H54 (cell line): ENCODE data around the gene NEGR1.
A peak's percentile ranks its signal among the peaks of the same experiment; 100 is the strongest.

ENCODE experiments used
- DNase-seq: peaks from one replicate; pipeline ENCODE4 v3.0.0; 2011; ENCODE audit warnings: low spot score, mixed read lengths; ENCODE audit not compliant: insufficient read length
- FAIRE-seq: peaks from 3 replicates; lab custom pipeline; 2011; peaks lifted over from hg19 to GRCh38; lab: Jason Lieb, UNC
- POLR2A ChIP-seq: IDR thresholded peaks from 2 replicates; pipeline ENCODE4 v1.6.1; 2011; ENCODE audit warnings: low read depth, mild to moderate bottlenecking, low read length

The NEGR1 gene

DNA sequence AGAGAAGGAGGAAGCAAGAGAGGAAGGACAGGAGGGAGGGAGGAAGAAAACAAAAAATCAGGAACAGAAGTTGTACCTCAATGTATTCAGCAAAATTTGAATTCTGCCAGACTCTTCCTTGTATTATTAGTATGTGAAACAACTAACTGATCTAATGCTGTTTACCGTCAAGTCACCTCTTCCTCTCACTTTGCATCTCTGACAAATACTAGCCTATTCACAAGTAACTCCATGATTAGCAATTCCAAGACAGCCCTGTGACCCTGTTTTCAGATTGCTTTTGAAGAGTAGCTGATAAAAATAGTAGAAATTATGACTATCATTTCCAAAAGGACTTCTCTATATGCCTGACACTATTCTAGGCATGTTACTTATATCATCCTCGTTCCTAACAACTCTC lies 445.4 kb downstream of the NEGR1 start:
- DNase-seq (no peak), FAIRE-seq (no peak)
- no peak for TF ChIP-seq POLR2A

DNA sequence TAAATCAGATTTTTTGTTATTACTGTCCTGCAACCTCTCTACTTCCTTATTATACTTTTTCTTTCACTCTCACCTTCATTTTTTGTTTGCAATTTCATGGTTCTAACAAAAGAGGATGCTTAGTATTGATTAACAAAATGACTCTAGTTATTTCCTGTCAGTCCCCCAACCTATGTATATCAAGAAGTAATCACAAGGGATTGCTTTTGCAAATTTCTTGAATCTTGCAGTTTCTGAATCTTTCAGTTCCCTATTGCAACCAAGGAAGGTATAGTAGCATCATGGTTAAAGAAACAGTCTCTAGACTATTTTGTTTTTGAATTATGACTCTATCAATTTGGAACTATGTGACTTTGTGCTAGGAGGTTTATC lies 446.9 kb downstream of the NEGR1 start:
- no peak for DNase-seq
- FAIRE-seq = no peak
- TF ChIP-seq POLR2A = no peak

GRCh38 chr1:71834601-71835441 lies 447.5 kb downstream of the NEGR1 start:
- peak; percentile 30 for FAIRE-seq
- no peak for TF ChIP-seq POLR2A
- no peak for DNase-seq

- FAIRE-seq (no peak), DNase-seq (no peak)
- TF ChIP-seq POLR2A = no peak
Observed at GRCh38 chr1:71831646-71832045, 450.7 kb downstream of the NEGR1 start.

DNA sequence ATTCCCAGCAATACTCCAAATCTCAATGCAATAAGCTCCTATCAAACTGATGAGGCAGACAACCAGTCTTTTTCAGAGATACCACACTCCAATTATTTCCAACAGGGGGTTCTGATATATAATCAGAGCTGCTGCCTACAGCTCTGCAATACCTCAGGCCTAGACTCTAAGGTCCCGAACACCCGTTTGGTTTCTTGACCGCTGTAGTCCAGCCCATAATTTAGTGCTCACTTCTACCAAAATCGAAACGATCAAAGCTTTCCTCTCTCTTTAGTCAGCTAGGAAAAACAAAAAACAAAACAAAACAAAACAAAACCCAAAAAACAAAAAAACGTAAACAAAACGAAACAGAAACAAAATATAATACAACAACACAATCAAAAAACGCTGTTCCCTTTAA lies 453.0 kb downstream of the NEGR1 start:
- no peak for TF ChIP-seq POLR2A
- FAIRE-seq (peak; percentile 33), DNase-seq (no peak)

DNA sequence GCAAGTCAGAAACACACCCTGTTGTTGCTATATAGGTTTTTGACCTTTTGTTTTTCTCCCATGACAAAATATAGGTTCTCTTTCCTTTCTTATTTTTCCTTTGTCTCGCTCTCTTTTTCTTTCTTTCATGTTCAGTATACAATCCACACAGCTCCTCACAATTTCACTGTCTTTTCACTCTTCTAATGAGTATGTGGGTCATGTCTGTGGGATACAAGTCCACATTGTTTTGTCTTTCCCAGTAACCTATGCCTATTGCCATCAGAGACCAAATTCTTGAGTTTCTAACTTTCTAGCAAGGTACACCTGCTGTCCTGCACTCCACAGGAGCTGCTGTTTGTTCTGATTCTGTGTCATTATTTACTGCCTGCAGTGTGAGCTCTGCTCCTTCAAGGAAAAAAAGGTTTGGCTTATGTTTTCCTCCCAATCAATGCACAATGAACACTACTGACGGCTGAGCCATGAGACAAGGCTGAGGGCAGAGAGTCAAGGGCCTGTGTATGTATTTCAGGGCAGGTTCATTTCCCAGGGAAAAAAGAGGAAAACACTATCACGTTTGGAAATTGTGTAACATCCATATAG lies 453.8 kb downstream of the NEGR1 start:
- DNase-seq (no peak), FAIRE-seq (no peak)
- TF ChIP-seq POLR2A = no peak

- no peak for FAIRE-seq
- no peak for TF ChIP-seq POLR2A
- no peak for DNase-seq
Observed at GRCh38 chr1:71823708-71824305, 458.5 kb downstream of the NEGR1 start.

DNA sequence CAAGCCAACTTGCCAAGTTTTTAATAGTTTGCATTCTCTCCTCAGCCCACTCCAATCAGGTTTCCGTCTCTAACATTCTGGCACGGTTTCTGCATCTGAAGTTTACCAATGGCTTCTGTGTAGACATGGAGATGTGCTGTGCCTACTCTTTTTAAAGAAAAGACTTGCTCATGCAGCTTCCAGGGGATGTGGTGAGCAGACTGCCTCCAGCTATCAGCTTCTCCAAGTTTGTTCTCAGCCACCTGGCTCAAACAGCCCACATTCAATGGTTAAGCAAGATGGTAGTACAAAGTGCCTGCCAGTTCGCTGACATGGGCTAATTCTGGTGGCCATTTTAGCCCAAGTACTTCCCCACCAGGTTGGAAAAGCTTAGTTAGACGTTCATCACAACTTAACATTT lies 465.3 kb downstream of the NEGR1 start:
- no peak for DNase-seq
- no peak for FAIRE-seq
- no peak for TF ChIP-seq POLR2A

- FAIRE-seq (no peak), DNase-seq (no peak)
- TF ChIP-seq POLR2A = no peak
Observed at GRCh38 chr1:71809085-71809484, 473.3 kb downstream of the NEGR1 start.

GRCh38 chr1:71804140-71804539 lies 478.2 kb downstream of the NEGR1 start:
- FAIRE-seq = no peak
- DNase-seq = no peak
- TF ChIP-seq POLR2A = no peak

DNA sequence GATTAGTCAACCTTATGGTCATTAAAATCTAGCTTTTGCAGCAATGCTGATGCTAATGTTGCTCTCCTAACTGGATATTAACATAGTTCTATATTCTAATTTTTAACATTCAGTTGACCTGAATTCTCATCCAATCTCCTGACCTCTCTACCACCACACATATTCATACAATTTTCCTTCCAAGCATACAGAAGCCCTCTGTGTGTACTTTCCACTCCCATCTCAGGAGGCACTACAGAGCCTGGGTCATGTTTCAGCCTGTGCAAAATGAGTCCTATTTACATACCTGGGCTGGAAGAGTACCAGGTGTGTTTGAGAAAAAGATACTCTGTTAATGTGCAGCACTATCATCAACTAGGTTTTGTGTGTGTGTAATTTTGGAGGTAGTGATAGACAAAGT lies 486.3 kb downstream of the NEGR1 start:
- no peak for TF ChIP-seq POLR2A
- FAIRE-seq (no peak), DNase-seq (no peak)

DNA sequence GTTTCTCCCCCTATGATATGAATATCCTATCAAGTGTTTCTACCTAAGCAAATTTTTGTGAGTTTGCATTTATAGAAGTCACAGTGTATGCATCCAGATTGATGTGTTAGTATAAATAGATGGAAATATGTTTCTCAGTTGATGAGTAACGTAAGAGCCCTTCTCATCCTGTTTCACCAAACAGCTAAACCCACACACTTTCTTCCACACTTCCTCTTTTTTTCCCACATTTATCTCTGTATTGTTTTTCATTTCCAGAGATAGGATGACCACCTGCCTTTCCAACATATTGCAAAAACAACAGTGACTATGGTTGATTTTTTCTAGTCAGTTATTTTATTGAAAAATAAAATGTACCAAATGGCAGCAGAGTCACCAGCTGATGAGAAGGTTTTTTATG lies 490.1 kb downstream of the NEGR1 start:
- no peak for TF ChIP-seq POLR2A
- FAIRE-seq = no peak
- no peak for DNase-seq

GRCh38 chr1:71788113-71788512 lies 494.2 kb downstream of the NEGR1 start:
- no peak for TF ChIP-seq POLR2A
- DNase-seq (no peak), FAIRE-seq (no peak)

DNA sequence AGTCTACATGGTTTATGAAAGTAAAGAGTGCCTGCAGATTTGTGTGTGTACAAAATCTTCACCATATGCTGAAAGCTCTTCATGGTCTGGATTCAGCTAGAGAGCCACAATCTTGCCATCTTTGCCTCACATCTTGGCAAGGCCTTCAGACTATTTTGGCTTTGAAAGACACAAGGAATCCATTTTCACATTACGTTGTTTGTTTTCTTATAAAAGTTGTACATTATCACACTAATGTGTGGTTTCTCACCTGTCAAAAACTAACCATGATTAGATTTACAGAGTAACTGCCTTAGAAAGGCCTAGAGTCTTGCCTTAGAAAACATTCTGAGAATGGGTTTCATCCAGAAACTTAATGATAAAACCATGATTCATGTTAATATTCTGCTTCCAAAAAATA lies 494.6 kb downstream of the NEGR1 start:
- no peak for DNase-seq
- FAIRE-seq = no peak
- TF ChIP-seq POLR2A = no peak
